Activated naive CD8-positive, alpha-beta T cell treated with anti-CD3 and anti-CD28 coated beads, Interleukin-2, amount 50 U/mL, for 24 hours (primary cell): ENCODE measurements around the gene TMEM213.
A peak's percentile ranks its signal among the peaks of the same experiment; 100 is the strongest.

Source experiments
- ATAC-seq: fragments of 150-1000 bp; cut with Tn5 transposase; one replicate; pipeline ENCODE4 v1.10.0; 2021
- DNase-seq: peaks from one replicate; pipeline ENCODE4 v3.0.0; 2021
- H3K27ac Mint-ChIP-seq: one replicate; pipeline ENCODE4 v1.8.0; 2021; ENCODE audit warnings: mild to moderate bottlenecking, mixed read lengths
- H3K27me3 Mint-ChIP-seq: one replicate; pipeline ENCODE4 v1.8.0; 2021; ENCODE audit warnings: mixed read lengths
- H3K36me3 Mint-ChIP-seq: one replicate; pipeline ENCODE4 v1.8.0; 2021; ENCODE audit warnings: low read depth, mixed read lengths
- H3K4me1 Mint-ChIP-seq: one replicate; pipeline ENCODE4 v1.8.0; 2021; ENCODE audit warnings: mixed read lengths
- H3K4me3 Mint-ChIP-seq: one replicate; pipeline ENCODE4 v1.8.0; 2021; ENCODE audit warnings: mild to moderate bottlenecking, moderate library complexity, mixed read lengths
- H3K9me3 Mint-ChIP-seq: one replicate; pipeline ENCODE4 v1.8.0; 2021; ENCODE audit warnings: mixed read lengths

TMEM213 gene

DNA sequence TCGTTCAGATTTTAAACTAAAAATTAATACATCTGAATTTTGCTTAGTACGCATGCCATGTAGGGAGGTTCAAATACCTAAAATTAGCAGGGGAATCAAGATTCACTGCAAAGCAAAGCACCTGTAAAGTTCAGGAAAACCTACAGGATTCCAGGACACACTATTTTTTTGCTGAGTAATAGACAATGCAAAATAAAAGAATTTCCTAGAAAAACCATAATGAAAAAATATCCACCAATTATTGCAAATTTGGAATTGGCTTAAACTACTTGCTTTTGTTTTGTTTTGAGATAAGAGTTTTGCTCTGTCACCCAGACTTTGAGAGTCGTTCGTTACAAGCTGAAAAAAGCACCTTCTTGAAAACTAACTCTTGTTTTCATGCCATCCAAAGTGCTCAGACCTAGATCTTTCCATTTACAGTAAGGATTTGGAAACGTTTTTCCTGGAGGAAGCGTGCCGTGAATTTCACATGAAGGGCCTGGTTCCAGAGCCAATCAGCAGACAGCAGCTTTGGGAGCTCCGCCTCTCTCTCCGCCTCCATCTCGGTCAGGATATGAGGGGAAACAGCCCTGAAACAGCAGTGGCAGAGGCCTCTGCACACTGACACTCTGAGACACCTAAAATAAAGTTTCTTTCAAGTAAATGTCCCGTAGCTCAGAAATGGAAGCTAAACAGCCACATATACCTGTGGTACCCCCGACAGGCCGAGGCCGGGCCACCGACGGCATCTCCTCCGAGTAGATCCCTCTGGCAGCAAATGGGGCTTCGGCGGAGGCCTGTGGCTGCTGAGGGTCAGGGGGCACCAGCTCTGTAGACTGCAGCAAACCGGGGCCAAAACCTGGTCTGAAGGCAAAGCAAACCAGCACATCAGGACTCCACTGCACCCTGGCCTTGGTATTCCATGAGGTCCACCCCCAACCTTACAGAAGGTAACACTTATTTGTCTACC lies 46.1 kb downstream of the TMEM213 start:
- no peaks in the 10 kb centered on the region for H3K4me1 Mint-ChIP-seq
- H3K27me3 Mint-ChIP-seq, result no peaks in the 10 kb centered on the region
- H3K36me3 Mint-ChIP-seq, result no peaks in the 10 kb centered on the region
- H3K27ac Mint-ChIP-seq, result no peak overlapping the region
- DNase-seq, result no peak
- no peak overlapping the region for H3K4me3 Mint-ChIP-seq
- no peaks in the 10 kb centered on the region for H3K9me3 Mint-ChIP-seq
- ATAC-seq, result no peak

DNA sequence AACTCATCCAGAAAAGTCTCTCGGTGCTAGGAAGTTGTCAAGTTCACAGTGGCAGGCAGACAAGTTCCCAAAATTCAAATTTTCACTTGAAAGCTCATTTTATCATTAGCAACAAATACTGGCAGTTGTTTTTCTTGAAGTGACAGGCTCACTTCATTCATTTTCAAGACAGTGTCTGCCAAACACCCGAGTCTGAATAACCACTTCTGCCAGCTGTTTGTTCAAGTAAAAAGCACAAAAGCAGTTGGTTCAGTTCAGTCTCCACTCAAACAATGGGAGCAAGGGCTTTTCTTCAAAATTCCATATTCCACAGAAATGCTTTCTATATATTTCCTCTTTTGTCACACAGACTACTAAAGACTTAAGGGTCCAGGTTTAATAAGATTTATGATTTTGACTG lies 47.9 kb downstream of the TMEM213 start:
- no peaks in the 10 kb centered on the region for H3K36me3 Mint-ChIP-seq
- DNase-seq, result no peak
- H3K4me1 Mint-ChIP-seq, result no peaks in the 10 kb centered on the region
- no peak overlapping the region for H3K4me3 Mint-ChIP-seq
- H3K9me3 Mint-ChIP-seq, result peaks cover 6% of the 10 kb centered on the region
- no peak for ATAC-seq
- no peak overlapping the region for H3K27ac Mint-ChIP-seq
- no peaks in the 10 kb centered on the region for H3K27me3 Mint-ChIP-seq

DNA sequence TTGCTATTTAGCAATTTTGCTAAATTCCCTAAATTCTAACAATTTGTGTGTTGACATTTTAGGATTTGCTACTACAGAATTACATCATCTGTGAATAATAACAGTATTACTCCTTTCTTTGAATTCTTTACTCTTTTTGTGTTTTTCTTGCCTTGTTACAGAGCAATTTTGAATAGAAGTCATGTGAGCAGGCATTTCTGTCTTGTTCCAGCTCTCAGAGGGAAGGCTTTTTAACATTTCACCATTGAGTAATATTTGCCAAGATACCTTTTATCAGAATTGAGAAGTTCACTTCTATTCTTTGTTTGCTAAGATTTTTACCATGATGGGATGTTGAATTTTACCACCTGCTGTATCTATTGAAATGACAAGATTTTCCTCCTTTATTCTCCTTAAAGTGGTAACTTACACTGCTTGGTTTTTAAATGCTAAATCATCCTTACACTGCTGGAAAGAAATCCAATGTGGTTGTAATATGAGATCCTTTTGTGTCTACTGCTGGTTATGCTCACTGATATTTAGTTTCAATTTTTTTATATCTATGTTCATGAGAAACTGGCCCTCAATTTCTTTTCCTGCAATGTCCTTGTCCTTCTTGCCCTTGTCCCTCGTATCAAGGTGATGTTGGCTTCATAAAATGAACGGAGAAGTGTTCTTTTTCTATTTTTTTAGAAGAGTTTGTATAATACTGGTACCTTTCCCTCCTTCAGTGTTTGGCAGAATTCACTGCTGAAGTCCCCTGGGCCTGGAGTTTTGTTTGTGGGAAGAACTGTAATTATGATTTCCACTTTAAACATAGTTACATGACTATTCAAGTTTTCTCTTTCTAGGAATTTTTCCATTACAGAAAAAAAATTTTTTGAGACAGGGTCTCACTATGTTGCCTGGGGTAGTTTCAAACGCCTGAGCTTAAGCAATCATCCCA lies 50.5 kb downstream of the TMEM213 start:
- DNase-seq (no peak), ATAC-seq (no peak)
- Mint-ChIP-seq H3K9me3 (peaks cover 6% of the 10 kb centered on the region), H3K4me1 (peaks cover 6% of the 10 kb centered on the region), H3K27me3 (no peaks in the 10 kb centered on the region), H3K4me3 (no peak overlapping the region), H3K27ac (no peak overlapping the region), H3K36me3 (no peaks in the 10 kb centered on the region)

DNA sequence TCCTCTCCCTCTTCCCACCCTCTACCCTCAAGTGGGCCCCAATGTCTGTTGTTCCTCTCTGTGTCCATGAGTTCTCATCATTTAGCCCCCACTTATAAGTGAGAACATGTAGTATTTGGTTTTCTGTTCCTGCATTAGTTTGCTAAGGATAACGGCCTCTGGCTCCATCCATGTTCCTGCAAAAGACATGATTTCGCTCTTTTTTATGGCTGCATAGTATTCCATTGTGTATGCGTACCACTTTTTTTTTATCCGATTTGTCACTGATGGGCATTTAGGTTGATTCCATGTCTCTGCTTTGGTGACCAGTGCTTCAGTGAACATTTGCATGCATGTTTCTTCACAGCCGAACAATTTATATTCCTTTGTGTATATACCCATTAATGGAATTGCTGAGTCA lies 51.9 kb downstream of the TMEM213 start:
- H3K36me3 Mint-ChIP-seq, result no peaks in the 10 kb centered on the region
- peaks cover 12% of the 10 kb centered on the region for H3K4me1 Mint-ChIP-seq
- H3K27me3 Mint-ChIP-seq, result no peaks in the 10 kb centered on the region
- peaks cover 6% of the 10 kb centered on the region for H3K9me3 Mint-ChIP-seq
- H3K27ac Mint-ChIP-seq, result no peak overlapping the region
- no peak overlapping the region for H3K4me3 Mint-ChIP-seq
- no peak for DNase-seq
- no peak for ATAC-seq

DNA sequence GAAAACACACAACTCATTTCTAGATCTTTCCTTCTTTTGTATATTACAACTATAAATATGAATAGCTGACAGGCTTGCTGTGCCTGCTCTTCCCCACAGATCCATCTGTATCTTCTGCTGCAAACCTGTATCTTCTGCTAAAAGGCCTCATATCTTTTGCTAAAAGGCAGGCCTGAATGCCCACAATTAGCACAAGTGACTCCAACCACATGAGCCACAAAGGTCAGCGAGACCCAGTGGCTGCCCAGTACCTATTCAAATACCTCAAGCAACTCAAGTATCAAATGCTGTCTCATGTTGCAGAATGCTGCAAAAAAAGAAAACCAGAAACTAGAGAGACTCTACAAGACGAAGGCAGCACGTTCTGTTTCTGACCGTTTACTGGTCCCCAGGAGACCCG lies 54.7 kb downstream of the TMEM213 start:
- Mint-ChIP-seq H3K9me3 (peaks cover 13% of the 10 kb centered on the region), H3K27ac (no peak overlapping the region), H3K36me3 (peaks cover 4% of the 10 kb centered on the region), H3K4me3 (no peak overlapping the region), H3K4me1 (peaks cover 12% of the 10 kb centered on the region), H3K27me3 (no peaks in the 10 kb centered on the region)
- ATAC-seq (no peak), DNase-seq (no peak)

DNA sequence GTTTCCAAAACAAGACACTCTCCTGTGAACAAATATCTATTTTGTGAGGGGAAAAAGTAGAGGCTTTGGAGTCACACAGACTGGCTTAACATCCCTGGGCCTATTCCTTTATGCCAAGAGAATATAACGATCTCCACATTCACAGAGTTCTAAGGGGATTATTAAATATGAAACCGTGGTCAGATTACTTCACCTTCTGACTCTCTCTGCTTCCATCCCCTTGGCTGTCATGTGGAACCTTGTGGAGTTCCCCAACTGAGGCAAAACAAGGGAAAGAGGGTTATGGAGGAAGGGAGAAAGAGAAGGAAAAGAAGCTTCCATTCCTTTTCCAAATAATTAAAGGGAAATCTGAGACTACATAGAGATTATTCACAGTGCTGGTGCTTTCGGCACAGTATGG lies 55.7 kb downstream of the TMEM213 start:
- peaks cover 6% of the 10 kb centered on the region for H3K36me3 Mint-ChIP-seq
- no peaks in the 10 kb centered on the region for H3K27me3 Mint-ChIP-seq
- peaks cover 12% of the 10 kb centered on the region for H3K4me1 Mint-ChIP-seq
- DNase-seq, result no peak
- peaks cover 13% of the 10 kb centered on the region for H3K9me3 Mint-ChIP-seq
- no peak overlapping the region for H3K4me3 Mint-ChIP-seq
- peak; percentile 49 for ATAC-seq
- H3K27ac Mint-ChIP-seq, result no peak overlapping the region

DNA sequence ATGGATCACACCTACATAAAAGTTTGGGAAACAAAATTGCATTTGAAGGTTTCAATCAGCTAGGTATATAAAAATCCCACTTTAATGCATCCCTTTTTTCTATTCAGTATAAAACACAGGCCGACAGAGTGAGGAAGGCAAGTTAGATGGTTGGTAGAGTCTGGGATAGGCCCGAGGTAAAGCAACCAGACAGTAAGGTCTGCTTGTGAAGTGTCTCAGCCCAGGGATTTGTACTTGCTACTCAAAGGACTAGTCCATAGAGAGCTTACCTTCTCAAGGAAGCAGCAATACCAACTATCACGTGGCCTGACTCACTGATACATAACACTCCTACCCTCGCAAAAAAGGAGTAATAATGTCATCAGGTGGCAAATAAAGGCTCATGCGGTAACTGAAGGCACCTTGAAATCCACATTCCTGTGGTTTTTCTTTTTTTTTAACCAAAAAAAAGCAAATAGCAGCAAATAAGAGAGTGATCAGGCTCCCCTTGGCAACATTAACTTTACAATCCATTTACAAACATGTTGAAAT lies 56.4 kb downstream of the TMEM213 start:
- peaks cover 7% of the 10 kb centered on the region for H3K36me3 Mint-ChIP-seq
- no peak for ATAC-seq

DNA sequence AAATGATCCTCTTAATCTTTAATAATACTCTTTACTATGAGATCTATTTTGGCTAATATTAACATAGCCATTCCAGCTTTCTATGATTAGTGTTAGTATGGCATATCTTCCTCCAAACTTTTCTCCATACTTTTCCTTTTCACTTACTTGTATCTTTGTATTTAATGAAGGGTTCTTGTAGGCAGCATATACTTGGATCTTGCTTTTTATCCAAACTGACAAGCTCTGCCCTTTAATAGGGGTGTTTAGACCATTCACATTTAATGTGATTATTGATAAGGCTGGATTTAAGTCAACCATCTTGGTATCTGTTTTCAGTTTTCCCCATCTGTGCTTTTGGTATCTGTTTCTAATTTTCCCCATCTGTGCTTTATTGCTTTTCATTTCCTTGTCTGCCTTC lies 59.9 kb downstream of the TMEM213 start:
- DNase-seq (no peak), ATAC-seq (no peak)
- Mint-ChIP-seq H3K27me3 (no peaks in the 10 kb centered on the region), H3K4me1 (peaks cover 9% of the 10 kb centered on the region), H3K36me3 (peaks cover 7% of the 10 kb centered on the region), H3K4me3 (no peak overlapping the region), H3K27ac (no peak overlapping the region), H3K9me3 (peaks cover 6% of the 10 kb centered on the region)

More for the DNA sequence above, 56.4 kb downstream of the TMEM213 start:
- peaks cover 13% of the 10 kb centered on the region for H3K9me3 Mint-ChIP-seq
- no peak overlapping the region for H3K4me3 Mint-ChIP-seq
- no peaks in the 10 kb centered on the region for H3K27me3 Mint-ChIP-seq
- H3K27ac Mint-ChIP-seq, result no peak overlapping the region
- peaks cover 12% of the 10 kb centered on the region for H3K4me1 Mint-ChIP-seq
- DNase-seq, result no peak

DNA sequence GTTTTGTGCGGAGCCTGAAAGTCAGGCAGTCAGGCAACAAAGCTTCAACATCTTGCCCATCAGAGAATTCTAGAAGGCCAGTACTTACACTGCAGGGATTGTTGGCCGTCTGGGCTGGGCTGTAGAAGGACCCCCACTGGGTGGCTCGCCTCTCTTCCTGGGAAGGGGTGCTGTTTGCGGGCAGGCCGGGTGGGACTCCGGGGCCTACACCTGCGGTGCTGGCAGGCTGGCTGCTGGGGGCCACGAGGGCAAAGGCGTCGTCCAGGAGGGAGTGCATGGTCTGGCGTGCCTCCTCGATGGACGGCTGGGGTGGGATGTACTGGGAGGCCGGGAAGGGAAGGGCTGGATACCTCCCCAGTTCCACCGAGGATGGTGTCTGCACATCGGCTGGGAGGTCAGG lies 63.3 kb downstream of the TMEM213 start:
- H3K27me3 Mint-ChIP-seq, result no peaks in the 10 kb centered on the region
- peaks cover 7% of the 10 kb centered on the region for H3K36me3 Mint-ChIP-seq
- peaks cover 9% of the 10 kb centered on the region for H3K4me1 Mint-ChIP-seq
- ATAC-seq, result no peak
- peaks cover 6% of the 10 kb centered on the region for H3K9me3 Mint-ChIP-seq
- H3K4me3 Mint-ChIP-seq, result no peak overlapping the region
- no peak overlapping the region for H3K27ac Mint-ChIP-seq
- DNase-seq, result no peak

DNA sequence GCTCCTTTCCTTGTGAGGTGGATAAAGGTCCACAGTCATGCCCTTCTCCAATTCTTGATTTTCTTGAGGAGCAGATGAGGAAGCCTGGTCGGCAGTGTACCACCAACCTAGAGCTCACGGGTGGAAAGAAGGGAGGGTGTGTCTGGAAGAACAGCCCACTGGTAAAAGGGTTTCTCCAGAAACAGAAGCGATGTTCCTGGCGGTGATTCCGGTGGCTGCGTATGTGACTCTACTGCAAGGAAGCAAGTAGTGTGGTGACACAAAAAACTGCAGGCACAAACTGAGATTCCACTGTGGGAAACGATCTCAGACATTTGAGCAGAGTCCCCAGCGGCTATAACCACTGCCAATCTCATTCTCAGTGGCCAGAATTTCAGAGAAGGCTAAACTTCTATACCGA lies 66.1 kb downstream of the TMEM213 start:
- Mint-ChIP-seq H3K36me3 (no peaks in the 10 kb centered on the region), H3K27me3 (no peaks in the 10 kb centered on the region), H3K9me3 (no peaks in the 10 kb centered on the region), H3K4me3 (no peak overlapping the region), H3K4me1 (peaks cover 9% of the 10 kb centered on the region), H3K27ac (no peak overlapping the region)
- DNase-seq (no peak), ATAC-seq (no peak)

DNA sequence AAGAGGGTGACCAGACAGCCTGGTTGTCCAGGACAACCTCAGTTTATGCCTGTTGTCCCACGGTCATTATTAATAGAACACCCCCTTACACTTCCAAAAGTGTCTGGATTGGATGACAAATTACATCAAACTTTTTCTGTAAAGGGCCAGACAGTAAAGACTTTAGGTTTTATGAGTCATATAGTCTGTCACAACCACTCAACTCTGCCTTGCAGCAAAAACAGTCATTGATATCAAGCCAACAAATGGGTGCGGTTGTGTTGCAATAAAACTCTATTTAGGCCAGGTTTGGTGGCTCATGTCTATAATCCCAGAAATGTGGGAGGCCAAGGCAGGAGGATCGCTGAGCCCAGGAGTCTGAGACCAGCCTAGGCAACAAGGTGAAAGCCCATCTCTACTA lies 66.9 kb downstream of the TMEM213 start:
- no peak for DNase-seq
- no peaks in the 10 kb centered on the region for H3K36me3 Mint-ChIP-seq
- H3K27me3 Mint-ChIP-seq, result no peaks in the 10 kb centered on the region
- H3K4me3 Mint-ChIP-seq, result no peak overlapping the region
- no peaks in the 10 kb centered on the region for H3K9me3 Mint-ChIP-seq
- H3K27ac Mint-ChIP-seq, result no peak overlapping the region
- H3K4me1 Mint-ChIP-seq, result peaks cover 9% of the 10 kb centered on the region
- peak; percentile 16 for ATAC-seq

DNA sequence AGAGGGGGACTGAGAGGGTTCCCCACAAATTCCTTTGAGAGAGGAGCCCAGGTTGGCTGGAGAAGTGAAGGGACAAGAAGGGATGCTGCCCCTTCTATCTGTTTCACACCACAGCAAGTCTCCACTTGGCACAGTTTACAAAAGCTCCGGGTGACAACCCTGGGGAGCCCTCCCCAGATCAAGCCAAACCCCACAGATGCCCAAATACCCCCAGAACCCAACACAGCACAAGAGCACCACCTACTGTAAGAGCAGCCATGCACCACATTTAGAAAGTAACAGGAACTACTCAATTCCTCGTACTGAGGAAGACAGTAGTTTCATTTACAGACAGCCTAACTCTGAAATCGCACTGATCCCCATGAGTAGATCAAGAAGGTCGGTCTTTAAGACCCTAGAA lies 68.0 kb downstream of the TMEM213 start:
- Mint-ChIP-seq H3K9me3 (no peaks in the 10 kb centered on the region), H3K36me3 (no peaks in the 10 kb centered on the region), H3K4me3 (no peak overlapping the region), H3K27me3 (no peaks in the 10 kb centered on the region), H3K27ac (no peak overlapping the region), H3K4me1 (peaks cover 9% of the 10 kb centered on the region)
- DNase-seq (peak; percentile 21), ATAC-seq (peak; percentile 45)

DNA sequence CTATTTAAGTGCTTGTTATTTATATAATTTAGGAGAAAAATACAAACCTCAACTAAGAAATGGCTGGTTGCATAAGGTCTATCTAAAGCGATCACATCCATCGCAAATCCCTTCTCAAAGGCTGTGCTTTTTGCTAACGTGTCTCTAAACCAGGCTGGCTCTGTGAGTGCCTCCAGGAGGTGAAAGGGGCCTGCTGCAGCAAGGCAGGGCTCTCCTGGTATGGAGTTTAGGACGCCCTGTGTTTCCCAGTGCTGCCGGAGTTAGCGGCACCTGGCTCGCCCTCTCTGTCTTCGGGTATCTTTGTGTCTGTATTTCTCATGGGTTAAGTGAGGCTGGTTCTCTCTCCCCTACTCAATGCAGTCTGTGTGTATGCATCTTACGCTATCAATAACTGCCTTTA lies 68.6 kb downstream of the TMEM213 start:
- DNase-seq (no peak), ATAC-seq (no peak)
- Mint-ChIP-seq H3K4me3 (no peak overlapping the region), H3K4me1 (peaks cover 9% of the 10 kb centered on the region), H3K27me3 (no peaks in the 10 kb centered on the region), H3K27ac (no peak overlapping the region), H3K9me3 (no peaks in the 10 kb centered on the region), H3K36me3 (no peaks in the 10 kb centered on the region)

DNA sequence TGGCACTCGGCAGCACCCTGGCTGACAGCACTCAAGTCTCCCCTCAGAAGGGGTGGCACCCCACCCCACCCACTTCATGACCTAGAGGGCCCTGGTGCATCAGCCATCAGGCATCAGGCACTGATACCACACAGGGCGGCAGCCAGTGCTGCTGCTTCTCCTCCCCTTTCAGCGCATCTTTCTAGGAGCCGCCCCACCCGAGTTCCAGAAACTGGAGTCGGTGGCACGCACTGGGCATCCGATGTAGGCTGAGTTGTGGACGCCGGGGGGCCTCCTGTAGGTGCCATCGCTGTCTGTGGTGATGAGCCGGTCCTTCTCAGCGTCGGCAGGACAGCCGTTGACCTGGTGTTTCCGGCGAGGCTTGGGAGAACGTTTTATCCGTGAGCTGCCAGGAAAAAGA lies 70.0 kb downstream of the TMEM213 start:
- no peak for ATAC-seq
- no peak overlapping the region for H3K27ac Mint-ChIP-seq

More for the DNA sequence above, 70.0 kb downstream of the TMEM213 start:
- peaks cover 9% of the 10 kb centered on the region for H3K4me1 Mint-ChIP-seq
- H3K36me3 Mint-ChIP-seq, result no peaks in the 10 kb centered on the region
- no peaks in the 10 kb centered on the region for H3K9me3 Mint-ChIP-seq
- no peaks in the 10 kb centered on the region for H3K27me3 Mint-ChIP-seq
- H3K4me3 Mint-ChIP-seq, result no peak overlapping the region
- no peak for DNase-seq
